CD14-positive monocyte (primary cell): ENCODE measurements around the gene CLSTN3. TPM values are rescaled to one million over a fixed set of nuclear protein-coding genes. Genes with fewer than 3 reads are reported as not detected.

Experiments
- DNase-seq, 3 donors: peaks; one replicate each; pipeline ENCODE4 v3.0.0-alpha.2; 2011 to 2022
- H2AFZ ChIP-seq: 2 replicates; pipeline ENCODE4 v1.6.0; 2012; ENCODE audit warnings: mild to moderate bottlenecking, low read depth, low read length, inconsistent platforms; ENCODE audit not compliant: insufficient read depth, poor library complexity, severe bottlenecking
- H3K27ac ChIP-seq, 2 donors: 1 replicate in 1 of 2; 2 replicates in 1 of 2; pipeline ENCODE4 v1.5.1; 2012 to 2013; ENCODE audit warnings: low read length in 2 of 2, control low read depth in 1 of 2, inconsistent platforms in 1 of 2, low read depth in 1 of 2, mild to moderate bottlenecking in 1 of 2
- H3K27me3 ChIP-seq, 2 donors: one replicate each; pipeline versions ENCODE4 v1.6.0 to v1.6.1; 2011 to 2013; ENCODE audit warnings: low read length in 2 of 2; ENCODE audit not compliant: control insufficient read depth in 2 of 2, insufficient read depth in 2 of 2
- H3K36me3 ChIP-seq, 2 donors: replicated peaks in 1 of 2; 1 replicate in 1 of 2; 2 replicates in 1 of 2; pipeline versions ENCODE4 v1.5.1 to v1.6.1; 2012 to 2013; ENCODE audit warnings: low read length in 2 of 2, control low read depth in 1 of 2, inconsistent platforms in 1 of 2, mild to moderate bottlenecking in 1 of 2; ENCODE audit not compliant: insufficient read depth in 2 of 2, control insufficient read depth in 1 of 2
- H3K4me1 ChIP-seq, 2 donors: 1 replicate in 1 of 2; 2 replicates in 1 of 2; pipeline versions ENCODE4 v1.5.1 to v1.6.1; 2012 to 2013; ENCODE audit warnings: low read length in 2 of 2, control low read depth in 1 of 2, inconsistent platforms in 1 of 2, mild to moderate bottlenecking in 1 of 2, moderate library complexity in 1 of 2; ENCODE audit not compliant: insufficient read depth in 2 of 2, control insufficient read depth in 1 of 2
- H3K4me2 ChIP-seq: replicated peaks from 2 replicates; pipeline ENCODE3; 2012; ENCODE audit warnings: low read length, moderate library complexity, mild to moderate bottlenecking; ENCODE audit not compliant: poor library complexity, severe bottlenecking; ENCODE audit errors: extremely low read depth
- H3K4me3 ChIP-seq, 3 experiments: fragments of 200-600 bp in 1 of 3; sonication (generic) in 1 of 3; replicated peaks in 1 of 3; 1 replicate in 2 of 3; 2 replicates in 1 of 3; pipeline ENCODE4 v1.5.1; 2011 to 2013; ENCODE audit warnings: low read length in 3 of 3, mild to moderate bottlenecking in 3 of 3, control low read depth in 2 of 3, low read depth in 2 of 3, inconsistent platforms in 1 of 3, moderate library complexity in 1 of 3
- H3K79me2 ChIP-seq: 2 replicates; pipeline ENCODE4 v1.6.0; 2012; ENCODE audit warnings: mild to moderate bottlenecking, control low read depth, inconsistent platforms, low read length, moderate library complexity; ENCODE audit not compliant: insufficient read depth
- H3K9ac ChIP-seq: 2 replicates; pipeline ENCODE4 v1.6.0; 2017; ENCODE audit warnings: low read length, mild to moderate bottlenecking; ENCODE audit not compliant: insufficient read depth, poor library complexity, severe bottlenecking
- H3K9me3 ChIP-seq, 2 donors: replicated peaks in 1 of 2; 1 replicate in 1 of 2; 2 replicates in 1 of 2; pipeline versions ENCODE4 v1.5.1 to v1.6.1; 2012 to 2013; ENCODE audit warnings: low read length in 2 of 2, control low read depth in 1 of 2; ENCODE audit not compliant: control insufficient read depth in 1 of 2, insufficient read depth in 1 of 2
- H4K20me1 ChIP-seq: 2 replicates; pipeline ENCODE4 v1.6.0; 2012; ENCODE audit warnings: mild to moderate bottlenecking, low read length, control low read depth, moderate library complexity; ENCODE audit not compliant: insufficient read depth
- H3K27ac Mint-ChIP-seq, 7 donors: one replicate each; pipeline ENCODE4 v1.8.0; 2020; ENCODE audit warnings: mild to moderate bottlenecking in 7 of 7, mixed read lengths in 7 of 7, moderate library complexity in 6 of 7, inconsistent platforms in 2 of 7
- H3K27me3 Mint-ChIP-seq, 3 donors: one replicate each; pipeline ENCODE4 v1.8.0; 2021 to 2022; ENCODE audit warnings: low read depth in 3 of 3, mild to moderate bottlenecking in 3 of 3, mixed read lengths in 3 of 3, moderate library complexity in 3 of 3, inconsistent platforms in 1 of 3
- H3K36me3 Mint-ChIP-seq, 2 donors: one replicate each; pipeline ENCODE4 v1.8.0; 2020; ENCODE audit warnings: mixed read lengths in 2 of 2, inconsistent platforms in 1 of 2, mild to moderate bottlenecking in 1 of 2
- H3K4me1 Mint-ChIP-seq: one replicate; pipeline ENCODE4 v1.8.0; 2020; ENCODE audit warnings: mild to moderate bottlenecking, mixed read lengths
- H3K4me3 Mint-ChIP-seq, 2 donors: one replicate each; pipeline ENCODE4 v1.8.0; 2020; ENCODE audit warnings: mild to moderate bottlenecking in 2 of 2, mixed read lengths in 2 of 2, moderate library complexity in 1 of 2
- H3K9me3 Mint-ChIP-seq, 7 donors: one replicate each; pipeline ENCODE4 v1.8.0; 2020 to 2022; ENCODE audit warnings: mixed read lengths in 7 of 7, mild to moderate bottlenecking in 6 of 7, moderate library complexity in 6 of 7, inconsistent platforms in 2 of 7
- CTCF ChIP-seq: fragments of 200-600 bp; IDR thresholded peaks from one replicate; pipeline ENCODE4 v1.8.0; 2022; ENCODE audit warnings: antibody characterized with exemption, mild to moderate bottlenecking
- WGBS: methylation state at CpG from one replicate; pipeline ENCODE4 v1.1.5; 2013; ENCODE audit warnings: missing lambda C conversion rate; ENCODE audit not compliant: insufficient coverage; 5-methylcytosine and 5-hydroxymethylcytosine counted together
- intact Hi-C, 2 donors: fragments of 100-400 bp; cut with micrococcal nuclease; formaldehyde crosslinking; loops; one replicate each; pipeline versions ENCODE4 v1.15.0 to v1.15.1; 2023
- polyA plus RNA-seq, 3 donors: library from polyadenylated mRNA; depleted of rRNA in 1 of 3; unstranded in 2 of 3; stranded (reverse) in 1 of 3; fragments of 300-500 nt in 2 of 3; fragments of >200 nt in 1 of 3; fragmentation: Illumina TruSeq in 2 of 3; gene quantifications; 1 replicate in 2 of 3; 2 replicates in 1 of 3; pipeline ENCODE4 v1.2.3, GENCODE V29; 2012 to 2021

Gene CLSTN3
- polyA plus RNA-seq, 3 donors = 13.7 TPM; not detected in 2

GRCh38 chr12:7113389-7113871 is 16.7 kb upstream of the CLSTN3 start:
- H3K27me3 Mint-ChIP-seq = peaks cover 0 to 2% (median 0%) of the 10 kb centered on the region in 3 donors
- peaks cover 3 to 9% (median 6%) of the 10 kb centered on the region in 7 donors for H3K9me3 Mint-ChIP-seq
- Histone ChIP-seq H3K4me2 (no peak overlapping the region), H3K9ac (no peak overlapping the region), H3K79me2 (no peaks in the 10 kb centered on the region), H3K36me3 (peaks cover 0 to 7% of the 10 kb centered on the region in 2 donors), H3K27me3 (no peaks in the 10 kb centered on the region), H3K4me3 (no peak overlapping the region), H3K9me3 (no peaks in the 10 kb centered on the region), H3K4me1 (peaks cover 9 to 12% of the 10 kb centered on the region in 2 donors), H3K27ac (no peak overlapping the region), H2AFZ (no peak overlapping the region), H4K20me1 (no peaks in the 10 kb centered on the region)
- peaks cover 43 to 48% of the 10 kb centered on the region in 2 donors for H3K36me3 Mint-ChIP-seq
- TF ChIP-seq CTCF = peak; percentile 88
- no peak overlapping the region for H3K27ac Mint-ChIP-seq
- peaks cover 22% of the 10 kb centered on the region for H3K4me1 Mint-ChIP-seq
- intact Hi-C loops = loop anchor here (5.0 to 10.0 kb wide), 3 partner anchors 89 to 246 kb away; partner anchors contain the start of gene TPI1 (in 1 of the 2)
- no peak overlapping the region for H3K4me3 Mint-ChIP-seq
- DNase-seq = peak; percentile 25 to 52 (median 29)
- WGBS = 30% methylated on average over 2 of the region's 5 CpGs

GRCh38 chr12:7114008-7114407 is 16.2 kb upstream of the CLSTN3 start:
- Histone ChIP-seq H3K9ac (no peak overlapping the region), H3K27ac (no peak overlapping the region), H3K79me2 (no peaks in the 10 kb centered on the region), H3K27me3 (no peaks in the 10 kb centered on the region), H3K36me3 (peaks cover 0 to 7% of the 10 kb centered on the region in 2 donors), H3K4me2 (no peak overlapping the region), H3K4me3 (no peak overlapping the region), H3K9me3 (no peaks in the 10 kb centered on the region), H2AFZ (no peak overlapping the region), H4K20me1 (no peaks in the 10 kb centered on the region), H3K4me1 (peaks cover 10 to 14% of the 10 kb centered on the region in 2 donors)
- H3K27me3 Mint-ChIP-seq = peaks cover 0 to 3% (median 0%) of the 10 kb centered on the region in 3 donors
- DNase-seq = no peak
- no peak overlapping the region for H3K4me3 Mint-ChIP-seq
- TF ChIP-seq CTCF = no peak
- peaks cover 43 to 48% of the 10 kb centered on the region in 2 donors for H3K36me3 Mint-ChIP-seq
- H3K9me3 Mint-ChIP-seq = peaks cover 3 to 9% (median 6%) of the 10 kb centered on the region in 7 donors
- intact Hi-C loops = loop anchor here (5.0 to 10.0 kb wide), 3 partner anchors 89 to 247 kb away; partner anchors contain the start of gene TPI1 (in 1 of the 2)
- peaks cover 25% of the 10 kb centered on the region for H3K4me1 Mint-ChIP-seq
- H3K27ac Mint-ChIP-seq = no peak overlapping the region
- WGBS = 96% methylated on average over 11 of the region's 11 CpGs
